ENCODE measurements around the gene AQP6. TPM values are rescaled to one million over a fixed set of nuclear protein-coding genes. Genes with fewer than 3 reads are reported as not detected.

The AQP6 gene
- polyA plus RNA-seq, 1 of the 3 experiments (the other 2 are of a cell fraction) = 0.10 TPM

DNA sequence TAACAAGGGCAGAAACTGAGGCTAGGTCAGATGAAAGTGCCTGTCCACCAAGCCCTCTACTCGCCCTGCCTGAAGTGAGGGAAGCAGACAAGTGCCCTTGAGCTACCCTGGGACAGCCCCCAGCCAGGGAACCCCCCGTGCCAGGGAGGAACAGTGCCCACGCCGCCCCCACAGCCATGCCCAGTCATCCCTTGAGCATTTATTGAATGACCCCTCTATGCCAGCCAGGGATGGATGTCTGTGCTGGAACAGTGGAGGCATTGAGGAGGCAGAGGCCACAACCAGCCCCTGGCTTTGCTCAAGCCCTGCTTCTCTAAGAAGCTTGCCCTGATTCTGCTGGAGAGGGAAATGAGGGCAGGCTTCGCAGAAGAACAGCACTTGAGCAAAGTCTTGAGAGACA lies 3.7 kb upstream of the AQP6 start:
- Histone ChIP-seq H3K4me2 (no peak overlapping the region), H3K9me2 (no peaks in the 10 kb centered on the region), H3F3A (replicated peaks; ENCODE audit: insufficient read depth) (no peaks in the 10 kb centered on the region), H2AFZ (ENCODE audit: low read depth) (no peak overlapping the region), H3K36me3 (replicated peaks in 1 of 2; ENCODE audit: control insufficient read depth in 1 of 2, insufficient read depth in 2 of 2, low read length in 1 of 2) (no peaks in the 10 kb centered on the region), H3K27ac (ENCODE audit: low read depth in 2 of 2, low read length in 1 of 2) (no peak overlapping the region), H3K9me3 (no peaks in the 10 kb centered on the region), H3K9ac (no peak overlapping the region), H3K27me3 (ENCODE audit: insufficient read depth) (no peaks in the 10 kb centered on the region), H3K4me3 (ENCODE audit: low read depth in 2 of 2, low read length in 1 of 2) (no peak overlapping the region), H3K4me1 (ENCODE audit: control insufficient read depth in 1 of 2, insufficient read depth in 2 of 2, low read depth in 1 of 2, low read length in 1 of 2) (peaks cover 0 to 31% of the 10 kb centered on the region in 2 experiments; a peak in 1 of 4 replicates), H4K20me1 (ENCODE audit: insufficient read depth) (no peaks in the 10 kb centered on the region), H3K79me2 (ENCODE audit: insufficient read depth) (no peaks in the 10 kb centered on the region)
- POLR2A ChIA-PET = interaction anchor here (1.1 to 1.3 kb wide), 2 partner anchors 88 to 102 kb away, joined by 3 read pairs; no protein-coding TSS in a partner anchor
- TF ChIP-seq, protein P1, sequence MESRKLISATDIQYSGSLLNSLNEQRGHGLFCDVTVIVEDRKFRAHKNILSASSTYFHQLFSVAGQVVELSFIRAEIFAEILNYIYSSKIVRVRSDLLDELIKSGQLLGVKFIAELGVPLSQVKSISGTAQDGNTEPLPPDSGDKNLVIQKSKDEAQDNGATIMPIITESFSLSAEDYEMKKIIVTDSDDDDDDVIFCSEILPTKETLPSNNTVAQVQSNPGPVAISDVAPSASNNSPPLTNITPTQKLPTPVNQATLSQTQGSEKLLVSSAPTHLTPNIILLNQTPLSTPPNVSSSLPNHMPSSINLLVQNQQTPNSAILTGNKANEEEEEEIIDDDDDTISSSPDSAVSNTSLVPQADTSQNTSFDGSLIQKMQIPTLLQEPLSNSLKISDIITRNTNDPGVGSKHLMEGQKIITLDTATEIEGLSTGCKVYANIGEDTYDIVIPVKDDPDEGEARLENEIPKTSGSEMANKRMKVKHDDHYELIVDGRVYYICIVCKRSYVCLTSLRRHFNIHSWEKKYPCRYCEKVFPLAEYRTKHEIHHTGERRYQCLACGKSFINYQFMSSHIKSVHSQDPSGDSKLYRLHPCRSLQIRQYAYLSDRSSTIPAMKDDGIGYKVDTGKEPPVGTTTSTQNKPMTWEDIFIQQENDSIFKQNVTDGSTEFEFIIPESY (IDR thresholded peaks at IDR 0.05; ENCODE audit: borderline replicate concordance, low read depth) = no peak
- no peak for TF ChIP-seq RFX5 (IDR thresholded peaks at IDR 0.05; ENCODE audit: low read length)
- 100% methylated on average over 1 of the region's 5 CpGs for WGBS (ENCODE audit: low lambda C conversion rate)
- CTCF ChIA-PET = interaction anchor here (0.9 to 20.3 kb wide), 14 partner anchors 11 to 345 kb away, joined by 3 to 1401 read pairs (median 24); partner anchors contain the start of genes ASIC1, BCDIN3D and SMARCD1
- peak; percentile 6 for DNase-seq

DNA sequence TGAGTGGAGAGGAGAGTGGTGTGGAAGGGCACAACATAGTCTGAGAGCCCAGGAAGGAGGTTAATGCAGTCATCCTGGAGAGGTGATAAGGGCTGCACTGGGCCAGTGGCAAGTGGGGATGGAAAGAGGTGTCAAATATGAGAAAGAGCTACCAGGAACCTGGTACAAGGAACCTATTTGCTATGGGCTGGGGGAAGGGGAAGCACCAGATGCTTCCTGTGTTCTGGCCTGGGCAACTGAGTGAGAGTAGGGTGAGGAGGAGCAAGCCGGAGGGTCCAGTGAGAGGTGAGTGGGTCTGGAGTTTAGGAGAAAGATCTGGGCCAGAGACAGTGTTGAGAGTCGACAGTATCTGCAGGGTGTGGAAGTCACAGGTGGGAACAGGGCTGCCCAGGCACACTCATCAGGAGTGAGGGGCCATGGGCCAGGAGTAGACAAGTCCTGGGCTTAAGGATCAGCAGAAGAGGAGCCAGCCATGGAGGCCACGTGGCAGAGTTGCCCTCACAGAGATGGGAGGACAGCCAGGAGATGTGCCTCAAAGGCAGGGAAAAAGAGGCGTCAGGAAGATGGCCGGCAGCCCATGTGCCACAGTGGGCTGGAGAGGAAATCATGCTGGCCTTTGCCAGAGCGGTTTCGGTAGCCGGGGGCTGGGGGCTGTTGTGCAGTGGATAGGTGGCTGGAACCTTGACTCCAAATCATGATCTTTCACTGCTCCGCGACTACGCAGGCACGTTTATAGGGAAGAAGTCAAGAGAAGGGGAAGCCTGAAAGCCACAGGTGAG lies 2.9 kb upstream of the AQP6 start:
- no peaks in the 10 kb centered on the region for H3K27me3 ChIP-seq (ENCODE audit: insufficient read depth)
- ChIA-PET CTCF (interaction anchor here (0.9 to 20.3 kb wide), 7 partner anchors 10 to 345 kb away, joined by 3 to 1401 read pairs (median 110); partner anchors contain the start of gene ASIC1), POLR2A (interaction anchor here (1.1 kb wide), 1 partner anchor 102 kb away, joined by 3 read pairs; no protein-coding TSS in a partner anchor)

More for the DNA sequence above, 2.9 kb upstream of the AQP6 start:
- no peak for DNase-seq
- TF ChIP-seq, protein P2, sequence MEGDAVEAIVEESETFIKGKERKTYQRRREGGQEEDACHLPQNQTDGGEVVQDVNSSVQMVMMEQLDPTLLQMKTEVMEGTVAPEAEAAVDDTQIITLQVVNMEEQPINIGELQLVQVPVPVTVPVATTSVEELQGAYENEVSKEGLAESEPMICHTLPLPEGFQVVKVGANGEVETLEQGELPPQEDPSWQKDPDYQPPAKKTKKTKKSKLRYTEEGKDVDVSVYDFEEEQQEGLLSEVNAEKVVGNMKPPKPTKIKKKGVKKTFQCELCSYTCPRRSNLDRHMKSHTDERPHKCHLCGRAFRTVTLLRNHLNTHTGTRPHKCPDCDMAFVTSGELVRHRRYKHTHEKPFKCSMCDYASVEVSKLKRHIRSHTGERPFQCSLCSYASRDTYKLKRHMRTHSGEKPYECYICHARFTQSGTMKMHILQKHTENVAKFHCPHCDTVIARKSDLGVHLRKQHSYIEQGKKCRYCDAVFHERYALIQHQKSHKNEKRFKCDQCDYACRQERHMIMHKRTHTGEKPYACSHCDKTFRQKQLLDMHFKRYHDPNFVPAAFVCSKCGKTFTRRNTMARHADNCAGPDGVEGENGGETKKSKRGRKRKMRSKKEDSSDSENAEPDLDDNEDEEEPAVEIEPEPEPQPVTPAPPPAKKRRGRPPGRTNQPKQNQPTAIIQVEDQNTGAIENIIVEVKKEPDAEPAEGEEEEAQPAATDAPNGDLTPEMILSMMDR (IDR thresholded peaks at IDR 0.05) = no peak
- TF ChIP-seq GABPA (IDR thresholded peaks at IDR 0.05; ENCODE audit: low read depth) = no peak
- TF ChIP-seq RAD21 (IDR thresholded peaks at IDR 0.05; ENCODE audit: low read length) = no peak
- TF ChIP-seq RCOR1 (IDR thresholded peaks at IDR 0.05; ENCODE audit: low read length) = no peak
- TF ChIP-seq POLR2AphosphoS5 (IDR thresholded peaks at IDR 0.05; ENCODE audit: low read depth, low read length) = no peak
- H3K4me3 ChIP-seq (ENCODE audit: low read depth in 2 of 2, low read length in 1 of 2) = no peak overlapping the region
- no peaks in the 10 kb centered on the region for H4K20me1 ChIP-seq (ENCODE audit: insufficient read depth)
- H3K36me3 ChIP-seq (replicated peaks in 1 of 2; ENCODE audit: control insufficient read depth in 1 of 2, insufficient read depth in 2 of 2, low read length in 1 of 2) = no peaks in the 10 kb centered on the region
- H3K9me2 ChIP-seq = no peaks in the 10 kb centered on the region
- no peak overlapping the region for H3K27ac ChIP-seq (ENCODE audit: low read depth in 2 of 2, low read length in 1 of 2)
- H2AFZ ChIP-seq (ENCODE audit: low read depth) = no peak overlapping the region
- 83% methylated on average over 11 of the region's 12 CpGs for whole genome bisulfite sequencing (ENCODE audit: low lambda C conversion rate)
- no peak overlapping the region for H3K9ac ChIP-seq
- no peaks in the 10 kb centered on the region for H3K79me2 ChIP-seq (ENCODE audit: insufficient read depth)
- no peak overlapping the region for H3K4me2 ChIP-seq
- no peaks in the 10 kb centered on the region for H3K9me3 ChIP-seq
- peaks cover 0 to 40% of the 10 kb centered on the region in 2 experiments; a peak in 1 of 4 replicates for H3K4me1 ChIP-seq (ENCODE audit: control insufficient read depth in 1 of 2, insufficient read depth in 2 of 2, low read depth in 1 of 2, low read length in 1 of 2)
- no peaks in the 10 kb centered on the region for H3F3A ChIP-seq (replicated peaks; ENCODE audit: insufficient read depth)

Data from SK-N-SH (cell line).